Loucy (cell line): ENCODE results near the gene SMAD7.

ENCODE experiments used
- CTCF ChIP-seq: fragments of 200-600 bp; sonication (generic); conservative IDR thresholded peaks from 2 replicates; pipeline ENCODE4 v1.5.1; 2014; ENCODE audit warnings: mild to moderate bottlenecking, antibody characterized with exemption, low read length
- EZH2phosphoT487 ChIP-seq: fragments of 200-600 bp; IDR thresholded peaks from 2 replicates; pipeline ENCODE4 v1.6.1; 2018; ENCODE audit warnings: antibody characterized with exemption, mild to moderate bottlenecking, moderate library complexity, borderline replicate concordance

DNA sequence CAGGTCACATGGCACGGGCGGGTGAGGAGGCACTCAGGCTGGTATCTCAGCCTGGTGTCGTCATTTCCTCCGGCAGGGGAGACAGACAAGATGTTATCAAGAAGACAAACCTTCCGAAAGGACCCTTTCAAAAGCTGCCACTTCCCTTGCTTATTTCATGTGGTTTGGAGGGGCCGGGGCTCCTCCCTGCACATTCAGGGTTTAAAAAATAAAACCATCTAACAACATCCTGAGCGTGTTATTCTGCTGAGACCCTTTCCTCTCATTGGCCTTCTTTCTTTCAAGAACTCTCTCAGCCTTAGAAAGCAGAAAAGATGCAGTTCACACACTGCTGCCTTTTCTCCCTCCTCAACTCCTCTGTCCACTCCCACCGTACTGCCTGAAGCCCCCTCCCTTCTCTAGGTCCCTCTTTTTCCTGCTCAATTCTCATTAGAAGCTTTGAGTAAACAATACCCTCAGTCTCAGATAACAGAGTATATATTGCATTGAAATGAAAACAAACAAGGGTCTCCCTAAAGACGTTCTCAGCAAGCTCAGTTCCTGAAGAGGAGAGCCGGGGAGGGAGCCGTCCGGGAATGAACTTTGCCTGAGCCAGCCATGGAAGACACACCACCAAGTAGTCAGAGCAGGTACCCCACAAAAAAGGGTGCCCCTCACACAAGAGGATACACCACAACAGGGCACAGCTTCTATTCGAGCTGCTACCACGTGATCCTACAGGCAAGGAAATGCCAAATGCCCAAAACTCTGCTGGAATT is 9.7 kb downstream of the SMAD7 start:
- no peak for TF ChIP-seq CTCF
- peak; percentile 73 for TF ChIP-seq EZH2phosphoT487
